B cell (primary cell): ENCODE measurements around the gene VPS54. TPM values are rescaled to one million over a fixed set of nuclear protein-coding genes. Genes with fewer than 3 reads are reported as not detected.

Source experiments
- ATAC-seq: fragments of 200-7000 bp; cut with Tn5 transposase; one replicate; pipeline ENCODE4 v1.10.0; 2021; ENCODE audit warnings: low read depth, mild to moderate bottlenecking, moderate number of reproducible peaks, moderate library complexity
- CTCF ChIA-PET: fragments of 350-600 bp; sonication (Branson Sonifier 250); formaldehyde crosslinking; loops from one replicate; lab custom pipeline; 2021; ENCODE audit warnings: antibody characterized with exemption, inconsistent platforms; lab: Charles Lee
- POLR2A ChIA-PET: fragments of 350-600 bp; sonication (Branson Sonifier 250); formaldehyde crosslinking; loops from one replicate; lab custom pipeline; 2021; ENCODE audit warnings: antibody characterized with exemption; lab: Charles Lee
- DNase-seq: peaks from one replicate; pipeline ENCODE4 v3.0.0; 2013
- H2AFZ ChIP-seq: 2 replicates; pipeline ENCODE4 v1.6.1; 2012; ENCODE audit warnings: mild to moderate bottlenecking, low read depth, low read length; ENCODE audit not compliant: insufficient read depth, poor library complexity, severe bottlenecking
- H3K27ac ChIP-seq, 2 donors: 1 replicate in 1 of 2; 2 replicates in 1 of 2; pipeline ENCODE4 v1.5.1; 2012 to 2013; ENCODE audit warnings: low read length in 2 of 2, mild to moderate bottlenecking in 2 of 2, moderate library complexity in 1 of 2
- H3K27me3 ChIP-seq, 4 experiments: fragments of 200-600 bp in 1 of 4; sonication (generic) in 1 of 4; replicated peaks in 1 of 4; 1 replicate in 2 of 4; 2 replicates in 2 of 4; pipeline versions ENCODE4 v1.6.1 to v1.7.0; 2013 to 2016; ENCODE audit warnings: low read length in 3 of 4, mild to moderate bottlenecking in 2 of 4, mixed read lengths in 1 of 4, moderate library complexity in 1 of 4; ENCODE audit not compliant: insufficient read depth in 4 of 4, control insufficient read depth in 3 of 4; ENCODE audit errors: control extremely low read depth in 1 of 4
- H3K36me3 ChIP-seq, 2 experiments: replicated peaks in 1 of 2; 1 replicate in 1 of 2; 2 replicates in 1 of 2; pipeline versions ENCODE4 v1.6.1 to v1.7.1; 2013; ENCODE audit warnings: low read length in 1 of 2; ENCODE audit not compliant: insufficient read depth in 2 of 2, control insufficient read depth in 1 of 2; ENCODE audit errors: control extremely low read depth in 1 of 2, extremely low read depth in 1 of 2
- H3K4me1 ChIP-seq, 2 donors: fragments of 200-600 bp in 1 of 2; sonication (generic) in 1 of 2; 1 replicate in 1 of 2; 2 replicates in 1 of 2; pipeline versions ENCODE4 v1.5.1 to v1.6.1; 2013 to 2017; ENCODE audit warnings: low read length in 2 of 2; ENCODE audit not compliant: control insufficient read depth in 2 of 2, insufficient read depth in 2 of 2
- H3K4me2 ChIP-seq: replicated peaks from 2 replicates; pipeline ENCODE3; 2012; ENCODE audit warnings: mild to moderate bottlenecking, low read depth, low read length; ENCODE audit not compliant: poor library complexity, severe bottlenecking
- H3K4me3 ChIP-seq, 5 experiments: fragments of 200-600 bp in 1 of 5; sonication (generic) in 1 of 5; 1 replicate in 3 of 5; 2 replicates in 2 of 5; pipeline versions ENCODE4 v1.5.1 to v1.7.0; 2011 to 2016; ENCODE audit warnings: low read length in 4 of 5, mild to moderate bottlenecking in 4 of 5, low read depth in 2 of 5, control low read depth in 1 of 5, moderate library complexity in 1 of 5; ENCODE audit not compliant: insufficient read depth in 1 of 5; ENCODE audit errors: control extremely low read depth in 1 of 5, extremely low read depth in 1 of 5
- H3K79me2 ChIP-seq: fragments of 200-600 bp; sonication (generic); one replicate; pipeline ENCODE4 v1.6.0; 2016; ENCODE audit warnings: low read length; ENCODE audit not compliant: control insufficient read depth, insufficient read depth
- H3K9ac ChIP-seq: fragments of 200-600 bp; sonication (generic); 2 replicates; pipeline ENCODE4 v1.6.1; 2017; ENCODE audit warnings: mild to moderate bottlenecking, low read length, moderate library complexity
- H3K9me3 ChIP-seq, 3 donors: one replicate each; pipeline versions ENCODE4 v1.6.1 to v1.7.1; 2013; ENCODE audit warnings: low read length in 2 of 3; ENCODE audit not compliant: control insufficient read depth in 2 of 3, insufficient read depth in 1 of 3; ENCODE audit errors: control extremely low read depth in 1 of 3
- H4K20me1 ChIP-seq: 2 replicates; pipeline ENCODE4 v1.6.0; 2012; ENCODE audit warnings: mild to moderate bottlenecking, low read length; ENCODE audit not compliant: insufficient read depth, control insufficient read depth, poor library complexity, severe bottlenecking
- H3K27ac Mint-ChIP-seq: one replicate; pipeline ENCODE4 v1.8.0; 2021; ENCODE audit warnings: mixed read lengths
- H3K27me3 Mint-ChIP-seq: one replicate; pipeline ENCODE4 v1.8.0; 2021; ENCODE audit warnings: mixed read lengths
- H3K4me1 Mint-ChIP-seq: one replicate; pipeline ENCODE4 v1.8.0; 2021; ENCODE audit warnings: mixed read lengths
- H3K4me3 Mint-ChIP-seq: one replicate; pipeline ENCODE4 v1.8.0; 2021; ENCODE audit warnings: mixed read lengths
- H3K9me3 Mint-ChIP-seq: one replicate; pipeline ENCODE4 v1.8.0; 2022; ENCODE audit warnings: mixed read lengths; ENCODE audit not compliant: insufficient read depth
- CTCF ChIP-seq: fragments of 200-600 bp; IDR thresholded peaks from one replicate; pipeline ENCODE4 v1.8.0; 2022; ENCODE audit warnings: antibody characterized with exemption, mild to moderate bottlenecking
- EZH2 ChIP-seq: IDR thresholded peaks from 2 replicates; pipeline ENCODE4 v1.6.1; 2012; ENCODE audit warnings: borderline replicate concordance, low read depth, mild to moderate bottlenecking, moderate library complexity, low read length; ENCODE audit not compliant: insufficient read depth, poor library complexity, severe bottlenecking
- WGBS: methylation state at CpG from one replicate; pipeline ENCODE4 v1.1.5; 2013; ENCODE audit warnings: missing lambda C conversion rate; ENCODE audit not compliant: insufficient coverage; 5-methylcytosine and 5-hydroxymethylcytosine counted together
- intact Hi-C: fragments of 100-400 bp; cut with micrococcal nuclease; formaldehyde crosslinking; loops from one replicate; pipeline ENCODE4 v1.10.0; 2022
- polyA plus RNA-seq: library from polyadenylated mRNA; depleted of rRNA; stranded (reverse); fragments of >200 nt; gene quantifications from 2 replicates; pipeline ENCODE4 v1.2.3, GENCODE V29; 2012
- total RNA-seq, 2 donors: library from RNA; stranded (reverse); fragments of 120-200 nt in 1 of 2; gene quantifications; 1 replicate in 1 of 2; 2 replicates in 1 of 2; pipeline versions ENCODE4 v1.2.3 to v1.2.4, GENCODE V29; 2013 to 2022

Gene VPS54
- total and polyA plus RNA-seq, 2 donors (not counting 1 experiment from before 2014, with no cell fraction given), result 6.2 to 13.2 TPM

- Histone ChIP-seq H3K4me1 (peaks cover 2 to 13% of the 10 kb centered on the region in 2 donors), H3K9me3 (no peaks in the 10 kb centered on the region), H3K27ac (no peak overlapping the region), H3K36me3 (peaks cover 2 to 31% of the 10 kb centered on the region in 2 experiments), H3K9ac (no peak overlapping the region), H3K79me2 (peaks cover 19% of the 10 kb centered on the region), H3K27me3 (no peaks in the 10 kb centered on the region), H3K4me2 (no peak overlapping the region), H3K4me3 (no peak overlapping the region), H2AFZ (no peak overlapping the region), H4K20me1 (peaks cover 22% of the 10 kb centered on the region)
- TF ChIP-seq CTCF (no peak), EZH2 (no peak)
- CTCF ChIA-PET, result interaction anchor here (0.6 to 1.8 kb wide), 6 partner anchors 159 to 270 kb away, joined by 3 to 5 read pairs (median 4); partner anchors contain the start of genes MDH1 and WDPCP
- no peak overlapping the region for H3K27ac Mint-ChIP-seq
- H3K27me3 Mint-ChIP-seq, result no peaks in the 10 kb centered on the region
- H3K9me3 Mint-ChIP-seq, result no peaks in the 10 kb centered on the region
- ATAC-seq (no peak), DNase-seq (no peak)
- POLR2A ChIA-PET, result no interaction called here
- WGBS, result no CpG with 5 or more reads among the region's 2 CpGs
- intact Hi-C loops, result no loop called here
- peaks cover 28% of the 10 kb centered on the region for H3K4me1 Mint-ChIP-seq
- H3K4me3 Mint-ChIP-seq, result no peak overlapping the region
These were observed 160.9 kb downstream of the VPS54 start for GRCh38 chr2:63858291-63858690.

GRCh38 chr2:63856303-63856603 lies 163.0 kb downstream of the VPS54 start:
- H3K27me3 ChIP-seq, result no peaks in the 10 kb centered on the region
- Mint-ChIP-seq H3K4me3 (no peak overlapping the region), H3K4me1 (peaks cover 40% of the 10 kb centered on the region), H3K27ac (no peak overlapping the region), H3K9me3 (no peaks in the 10 kb centered on the region), H3K27me3 (no peaks in the 10 kb centered on the region)
- H3K4me1 ChIP-seq, result peaks cover 2 to 15% of the 10 kb centered on the region in 2 donors
- POLR2A ChIA-PET, result no interaction called here
- no peaks in the 10 kb centered on the region for H3K9me3 ChIP-seq
- H3K27ac ChIP-seq, result peak overlapping the region in 1 of 2 donors; percentile 47
- intact Hi-C loops, result no loop called here
- H4K20me1 ChIP-seq, result peaks cover 41% of the 10 kb centered on the region
- peaks cover 39% of the 10 kb centered on the region for H3K79me2 ChIP-seq
- peak; percentile 27 for DNase-seq
- no peak for ATAC-seq
- H3K9ac ChIP-seq, result no peak overlapping the region
- no CpG with 5 or more reads among the region's 5 CpGs for WGBS
- CTCF ChIA-PET, result interaction anchor here (2.5 kb wide), 1 partner anchor 163 kb away, joined by 8 read pairs; no protein-coding TSS in a partner anchor
- H3K4me2 ChIP-seq, result no peak overlapping the region
- H3K4me3 ChIP-seq, result no peak overlapping the region
- TF ChIP-seq CTCF (no peak), EZH2 (no peak)
- peaks cover 4 to 19% of the 10 kb centered on the region in 2 experiments for H3K36me3 ChIP-seq
- H2AFZ ChIP-seq, result no peak overlapping the region
